GM19397 (cell line): ENCODE measurements around the gene COL5A2.

Experiments used
- ATAC-seq: cut with Tn5 transposase; IDR thresholded peaks from one replicate; pipeline ENCODE4 v1.9.1; 2021; ENCODE audit warnings: mild to moderate bottlenecking, moderate library complexity; ENCODE audit not compliant: unreplicated experiment

Gene COL5A2

GRCh38 chr2:189179570-189179950, at the start of gene COL5A2:
Gene COL5A2, minus strand, starts transcription at chr2:189179761. Its CDS starts 157 bp downstream, at chr2:189179604.
- no peak for ATAC-seq

- no peak for ATAC-seq
Measured at GRCh38 chr2:189226017-189226416, 46.5 kb upstream of the COL5A2 start.

- ATAC-seq: no peak
Measured at GRCh38 chr2:189225032-189225431, 45.5 kb upstream of the COL5A2 start.

- ATAC-seq: no peak
Measured at GRCh38 chr2:189222468-189223105, 43.0 kb upstream of the COL5A2 start.

GRCh38 chr2:189221811-189222467, 42.4 kb upstream of the COL5A2 start:
- ATAC-seq: no peak

GRCh38 chr2:189218236-189218635, 38.7 kb upstream of the COL5A2 start:
- no peak for ATAC-seq

- ATAC-seq: no peak
Measured at GRCh38 chr2:189217541-189217940, 38.0 kb upstream of the COL5A2 start.

GRCh38 chr2:189217051-189217450, 37.5 kb upstream of the COL5A2 start:
- no peak for ATAC-seq

- ATAC-seq: no peak
Measured at GRCh38 chr2:189214484-189214883, 34.9 kb upstream of the COL5A2 start.

- ATAC-seq: no peak
Measured at GRCh38 chr2:189213250-189213649, 33.7 kb upstream of the COL5A2 start.

GRCh38 chr2:189210250-189211087, 30.9 kb upstream of the COL5A2 start:
- no peak for ATAC-seq

- ATAC-seq: no peak
Measured at GRCh38 chr2:189208254-189208653, 28.7 kb upstream of the COL5A2 start.

- no peak for ATAC-seq
Measured at GRCh38 chr2:189204322-189204941, 24.9 kb upstream of the COL5A2 start.

- ATAC-seq: no peak
Measured at GRCh38 chr2:189203177-189203799, 23.7 kb upstream of the COL5A2 start.

- no peak for ATAC-seq
Measured at GRCh38 chr2:189199797-189200196, 20.2 kb upstream of the COL5A2 start.

- no peak for ATAC-seq
Measured at GRCh38 chr2:189192766-189193165, 13.2 kb upstream of the COL5A2 start.

- no peak for ATAC-seq
Measured at GRCh38 chr2:189191766-189192165, 12.2 kb upstream of the COL5A2 start.

GRCh38 chr2:189190685-189191084, 11.1 kb upstream of the COL5A2 start:
- ATAC-seq: no peak

GRCh38 chr2:189188115-189188805, 8.7 kb upstream of the COL5A2 start:
- ATAC-seq: no peak

- ATAC-seq: no peak
Measured at GRCh38 chr2:189183170-189183569, 3.6 kb upstream of the COL5A2 start.
